Activated CD8-positive, alpha-beta memory T cell treated with anti-CD3 and anti-CD28 coated beads for 24 hours (primary cell): Measurements from ENCODE around the gene MS4A15.

Source experiments
- DNase-seq: peaks from one replicate; pipeline ENCODE4 v3.0.0-alpha.2; 2020

Gene MS4A15

DNA sequence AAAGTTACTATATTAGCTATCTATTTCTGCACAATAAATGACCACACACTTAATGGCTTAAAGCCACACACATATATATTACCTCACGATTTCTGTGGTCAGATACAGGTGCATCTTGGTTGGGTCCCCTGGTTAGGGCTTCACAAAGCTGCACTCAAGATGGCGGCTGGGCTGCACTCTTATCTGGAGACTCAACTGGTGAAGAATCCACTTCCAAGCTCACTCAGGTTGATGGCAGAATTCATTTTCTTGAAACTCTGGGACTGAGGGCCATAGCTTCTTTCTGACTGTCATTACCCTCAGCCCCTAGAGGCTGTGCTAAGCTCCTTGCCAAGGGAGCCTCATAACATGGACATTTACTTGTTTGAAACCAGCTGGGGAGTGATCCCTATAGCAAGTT, 23.4 kb downstream of the MS4A15 start:
- no peak for DNase-seq

DNA sequence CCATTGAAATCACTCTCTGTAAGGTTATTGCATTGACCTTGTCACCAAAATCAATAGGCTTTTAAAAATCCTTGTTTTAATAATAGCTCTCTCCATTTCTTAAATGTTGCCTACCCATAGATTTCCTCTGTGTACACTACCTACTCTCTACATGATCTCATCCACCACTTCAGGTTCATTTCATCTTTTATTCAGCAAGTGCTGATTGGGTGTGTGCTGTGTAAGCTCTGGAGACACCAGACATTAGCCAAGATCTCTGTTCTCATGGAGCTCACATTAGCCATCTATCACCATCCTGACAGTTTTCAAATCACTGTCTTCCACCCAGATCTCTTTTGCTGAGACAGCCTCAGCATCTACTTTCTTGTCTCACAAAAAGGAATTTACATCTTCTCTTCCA, 24.1 kb downstream of the MS4A15 start:
- no peak for DNase-seq

DNA sequence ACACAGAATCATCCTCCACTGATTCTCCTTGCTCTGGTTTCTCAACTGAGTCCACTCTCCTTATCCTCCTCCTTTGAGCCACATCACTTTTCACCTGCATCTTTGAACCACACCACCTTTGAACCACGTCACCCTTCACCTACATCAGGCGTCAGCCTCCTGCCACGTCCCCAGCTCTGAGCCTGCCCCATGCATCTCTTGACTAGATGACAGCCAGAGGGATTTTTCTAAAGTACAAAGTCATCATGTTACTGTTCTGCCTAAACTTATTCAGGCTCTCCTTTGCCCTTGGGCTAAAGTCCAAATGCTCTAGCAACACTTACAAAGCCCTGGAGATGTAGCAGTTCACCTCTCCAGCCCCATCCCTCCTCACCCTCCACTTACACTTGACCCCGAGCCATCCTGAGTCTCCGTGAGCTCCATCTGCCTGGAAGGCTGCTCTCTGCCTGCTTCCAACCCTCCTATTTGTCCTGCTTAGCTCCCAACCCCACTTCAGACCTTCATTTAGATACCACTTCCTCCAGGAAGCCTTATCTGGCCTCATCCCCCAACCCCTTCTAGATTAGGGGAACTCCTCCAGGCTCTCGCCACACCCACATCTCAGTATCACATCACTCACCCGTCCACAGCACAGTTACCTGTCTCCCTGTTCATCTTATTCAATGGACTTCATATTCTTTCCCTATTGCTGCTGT, 24.8 kb downstream of the MS4A15 start:
- DNase-seq, result no peak

DNA sequence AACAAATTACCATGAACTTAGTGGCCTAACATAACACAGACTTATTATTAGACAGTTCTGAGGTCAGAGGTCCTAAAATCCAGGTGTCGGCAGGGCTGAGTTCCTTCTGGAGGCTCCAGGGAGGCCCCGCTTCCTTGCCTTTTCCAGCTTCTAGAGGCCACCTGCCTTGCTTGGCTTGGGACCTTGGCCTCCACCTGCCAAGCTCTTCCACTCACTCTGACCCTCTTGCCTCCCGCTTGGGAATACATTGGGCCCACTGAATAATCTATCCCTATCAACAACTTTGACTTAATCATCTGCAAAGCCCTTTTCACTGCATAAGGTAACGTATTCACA, 25.3 kb downstream of the MS4A15 start:
- no peak for DNase-seq

DNA sequence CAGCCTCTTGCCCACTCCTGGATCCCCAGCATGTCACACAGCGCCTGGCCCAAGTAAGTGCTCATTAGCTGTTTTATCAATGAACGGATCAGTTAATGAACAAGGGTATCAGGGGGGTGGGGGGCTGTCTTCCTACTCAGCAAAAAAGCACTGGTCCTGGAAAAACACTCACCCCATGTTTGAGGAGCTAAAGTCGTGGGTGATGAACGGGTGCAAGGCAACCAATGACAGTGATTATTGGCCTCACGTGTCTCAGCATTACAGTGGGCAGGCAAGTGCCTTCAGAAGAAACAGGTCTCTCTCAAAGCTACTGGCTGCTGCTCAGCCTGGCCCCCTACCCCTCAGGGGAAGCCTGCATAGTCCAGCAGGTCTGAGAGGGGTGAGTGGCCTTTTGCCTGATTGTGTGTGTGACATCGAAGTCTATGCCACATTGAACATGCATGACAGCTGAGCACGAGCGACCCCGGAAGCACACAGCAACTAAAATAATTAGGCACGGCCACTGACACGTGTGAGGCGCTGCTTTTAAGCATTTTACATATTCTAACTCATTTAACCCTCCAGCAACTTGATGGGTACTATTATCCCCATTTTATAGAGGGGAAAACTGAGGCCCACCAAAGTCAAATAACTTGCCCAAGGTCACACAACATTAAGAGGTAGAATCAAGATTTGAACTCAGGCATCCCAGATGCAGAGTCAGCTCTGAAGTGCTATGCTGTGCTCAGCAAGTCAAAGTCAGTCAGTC, 25.9 kb downstream of the MS4A15 start:
- DNase-seq, result no peak

DNA sequence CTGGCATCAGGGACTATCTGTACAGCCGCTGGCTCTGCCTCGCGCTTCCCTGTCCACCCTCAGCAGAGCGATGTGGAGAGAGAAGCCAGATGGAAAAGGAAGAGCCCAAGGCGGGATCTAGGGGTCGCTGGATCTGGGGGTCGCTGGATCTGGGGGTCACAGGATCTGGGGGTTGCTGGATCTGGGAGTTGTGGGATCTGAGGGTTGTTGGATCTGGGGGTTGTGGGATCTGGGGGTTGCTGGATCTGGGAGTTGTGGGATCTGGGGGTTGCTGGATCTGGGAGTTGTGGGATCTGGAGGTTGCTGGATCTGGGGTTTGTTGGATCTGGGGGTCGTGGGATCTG, 26.4 kb downstream of the MS4A15 start:
- no peak for DNase-seq

DNA sequence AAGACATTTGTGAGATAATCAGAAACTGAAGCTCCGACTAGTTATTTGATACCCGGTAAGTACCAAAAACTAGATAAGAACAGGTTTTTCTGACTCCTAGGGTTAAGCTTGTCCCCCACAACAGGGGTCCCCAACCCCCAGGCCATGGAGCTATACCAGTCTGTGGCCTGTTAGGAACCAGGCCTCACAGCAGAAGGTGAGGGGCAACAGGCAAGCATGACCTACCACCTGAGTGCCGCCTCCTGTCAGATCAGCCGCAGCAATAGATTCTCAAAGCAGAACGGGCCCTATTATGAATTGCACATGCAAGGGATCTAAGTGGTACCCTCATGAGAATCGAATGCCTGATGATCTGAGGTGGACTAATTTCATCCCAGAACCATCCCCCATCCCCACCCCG, 27.2 kb downstream of the MS4A15 start:
- DNase-seq, result no peak

DNA sequence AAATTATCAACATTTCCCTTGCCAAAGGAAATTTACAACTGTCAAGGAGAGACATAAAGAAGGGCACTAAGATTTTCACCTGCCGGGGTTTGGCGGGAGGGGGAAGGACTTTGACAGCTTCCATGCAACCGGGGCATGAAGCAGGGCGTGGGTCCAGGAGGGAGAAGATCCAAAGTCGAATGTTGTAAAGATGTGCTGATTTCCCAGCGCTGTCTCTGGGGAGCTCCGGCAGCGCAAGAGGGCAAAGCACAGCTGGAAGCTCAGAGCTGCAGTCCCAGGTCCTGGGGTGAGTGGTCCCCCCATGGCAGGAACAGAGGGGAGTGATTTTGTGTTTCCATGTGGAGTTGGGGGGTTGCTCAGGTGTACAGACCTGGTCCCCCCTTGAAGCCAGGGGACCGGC, 28.5 kb downstream of the MS4A15 start, which contains the start of gene MS4A10:
Gene MS4A10, plus strand, starts transcription at position 198 of the 400 bp plus-strand sequence. CDS start 5,003 bp downstream, outside the sequence.
- DNase-seq, result no peak

DNA sequence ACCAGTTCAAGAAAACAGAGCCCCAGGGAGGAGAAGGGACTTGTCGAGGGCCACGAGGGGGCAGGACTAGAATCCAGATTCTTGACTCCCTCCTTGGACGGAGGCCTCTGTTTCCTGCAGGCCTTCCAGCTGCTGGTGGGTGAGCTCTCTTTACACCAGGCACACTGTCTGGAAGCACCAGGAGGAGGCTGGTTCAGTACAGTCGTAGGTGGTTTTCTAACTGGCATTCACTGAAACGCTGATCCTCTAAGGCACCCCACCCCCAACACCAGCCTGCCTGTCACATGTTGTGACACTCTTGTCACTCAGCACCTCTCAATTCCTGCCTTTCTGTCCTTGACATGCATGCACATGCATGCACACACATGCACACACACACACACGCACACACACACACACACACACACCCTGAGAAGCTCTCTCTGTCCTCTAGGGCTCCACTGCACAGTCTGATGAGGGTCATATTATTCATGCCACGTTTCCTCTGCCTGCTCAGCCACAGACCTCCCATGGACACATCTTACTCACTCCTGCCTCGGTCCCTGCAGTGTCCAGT, 29.2 kb downstream of the MS4A15 start:
- DNase-seq, result no peak

DNA sequence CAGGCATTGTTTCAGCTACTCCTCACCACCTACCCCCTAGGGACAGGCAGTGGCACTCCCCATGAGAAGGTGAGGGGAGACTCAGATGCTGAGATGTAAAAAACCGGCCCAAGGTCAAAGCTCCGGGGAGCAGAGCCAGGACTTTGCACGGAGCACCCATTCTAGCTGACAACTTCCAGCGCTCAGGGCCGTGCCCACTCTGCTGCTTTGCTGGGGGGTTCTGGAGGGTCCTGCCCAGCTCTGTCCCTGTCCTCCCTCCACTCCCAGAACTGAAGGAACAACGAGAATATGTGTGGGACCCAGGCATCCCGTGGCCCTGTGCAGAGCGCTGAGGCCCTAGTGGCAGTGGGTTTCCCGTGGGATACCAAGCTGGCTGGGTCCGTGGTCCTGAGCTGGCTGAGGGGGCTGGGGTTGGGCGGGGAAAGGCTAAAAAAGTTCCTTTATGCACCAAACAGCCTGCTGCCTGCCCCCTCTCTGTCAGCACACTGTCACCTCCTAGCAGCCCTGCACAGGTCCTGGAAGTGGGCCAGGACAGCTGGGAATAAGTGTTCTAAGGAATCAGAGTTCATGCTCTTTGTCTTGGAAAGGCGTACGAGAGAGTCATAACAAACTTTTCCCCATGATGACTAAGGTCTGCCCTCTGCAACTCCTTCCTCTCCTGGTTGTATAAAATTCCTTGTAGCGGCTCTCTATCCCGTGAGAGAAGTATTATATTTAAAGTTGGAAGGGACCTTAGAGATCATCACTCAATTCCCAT, 30.3 kb downstream of the MS4A15 start:
- no peak for DNase-seq

DNA sequence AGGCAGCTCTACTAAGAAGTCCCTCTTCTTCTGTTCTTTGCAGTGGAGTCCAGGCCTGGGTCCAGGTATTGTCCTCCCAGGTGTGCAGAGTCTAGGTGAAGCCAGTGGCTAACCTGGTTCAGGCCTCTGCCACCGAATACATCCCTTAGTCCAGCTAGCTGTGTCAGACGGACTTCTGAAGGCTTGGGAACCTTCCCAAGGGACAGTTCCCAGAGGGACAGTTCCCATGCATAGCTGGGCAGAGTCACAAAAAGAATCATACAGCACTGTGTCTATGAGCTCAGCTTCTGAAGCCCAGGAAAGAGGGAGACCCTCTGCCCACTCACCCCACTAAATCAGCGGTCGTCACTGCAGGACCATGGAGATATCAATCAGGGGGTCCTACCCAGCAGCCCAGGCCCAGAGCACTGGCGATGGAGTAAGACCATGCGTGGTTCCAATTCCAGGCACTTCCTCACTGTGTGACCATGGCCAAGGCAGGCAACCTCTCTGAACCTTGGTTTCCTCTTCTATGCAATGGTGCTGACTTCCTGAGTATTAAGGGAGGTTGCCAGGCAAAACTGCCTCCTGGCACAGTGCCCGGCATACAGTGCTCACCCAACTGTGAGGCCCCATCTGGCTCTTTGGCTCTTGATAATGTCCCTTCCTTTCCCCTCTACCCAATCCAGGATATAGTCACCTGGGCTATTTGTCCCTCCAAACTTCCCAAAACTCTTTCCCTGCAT, 31.9 kb downstream of the MS4A15 start:
- no peak for DNase-seq

DNA sequence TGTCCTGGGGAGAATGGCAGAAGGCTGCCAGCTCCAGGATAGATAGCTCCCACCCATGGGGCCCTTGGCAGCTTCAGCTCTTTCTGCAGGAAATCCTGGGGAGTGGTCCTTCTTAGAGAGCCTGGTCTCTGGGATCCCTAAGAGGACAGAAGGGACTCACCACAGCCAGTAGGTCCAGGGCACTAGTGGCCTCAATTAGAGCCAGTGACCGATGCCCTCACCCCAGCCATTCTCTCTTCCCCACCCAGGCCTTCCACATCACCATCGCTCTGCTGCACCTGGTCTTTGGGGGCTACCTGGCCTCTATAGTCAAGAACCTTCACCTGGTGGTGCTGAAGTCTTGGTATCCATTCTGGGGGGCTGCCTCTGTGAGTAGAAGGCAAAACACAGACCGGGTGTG, 34.1 kb downstream of the MS4A15 start:
- no peak for DNase-seq

DNA sequence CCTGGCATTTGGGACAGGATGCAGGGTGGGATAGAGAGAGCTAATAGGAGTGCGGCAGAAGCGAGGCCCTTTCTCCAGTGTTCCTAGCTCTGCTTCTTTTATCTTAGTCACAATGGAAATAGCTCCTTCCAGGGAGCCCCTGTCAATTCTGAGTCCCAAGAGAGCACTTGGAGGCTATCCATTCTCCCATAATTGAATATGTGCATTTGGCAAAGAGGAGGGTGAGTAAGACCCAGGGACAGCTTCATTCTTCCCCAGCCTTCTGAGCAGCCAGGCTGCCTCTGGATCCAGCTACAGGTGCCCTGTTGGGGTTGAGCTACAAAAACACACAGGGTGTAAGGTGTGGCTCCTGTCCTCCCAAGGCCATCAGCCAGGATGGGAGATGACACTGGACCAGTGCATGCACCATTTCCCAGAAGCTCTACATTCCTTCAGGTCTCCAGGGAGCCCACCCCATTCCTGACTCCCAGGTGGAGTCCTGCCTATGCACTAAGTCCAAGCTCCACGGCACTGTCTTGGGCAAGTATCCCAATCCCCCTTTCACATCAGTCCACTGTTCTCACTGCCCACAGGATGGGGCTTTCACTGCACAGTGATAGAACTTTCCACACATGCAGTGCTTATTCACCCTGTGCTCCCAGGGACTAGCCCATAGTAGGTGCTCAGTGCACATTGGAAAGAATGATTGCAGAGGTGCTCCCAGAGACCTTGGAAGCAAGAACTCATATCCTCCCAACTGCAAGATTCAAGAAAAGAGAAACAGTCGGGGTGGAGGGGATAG, 34.7 kb downstream of the MS4A15 start:
- DNase-seq, result no peak

DNA sequence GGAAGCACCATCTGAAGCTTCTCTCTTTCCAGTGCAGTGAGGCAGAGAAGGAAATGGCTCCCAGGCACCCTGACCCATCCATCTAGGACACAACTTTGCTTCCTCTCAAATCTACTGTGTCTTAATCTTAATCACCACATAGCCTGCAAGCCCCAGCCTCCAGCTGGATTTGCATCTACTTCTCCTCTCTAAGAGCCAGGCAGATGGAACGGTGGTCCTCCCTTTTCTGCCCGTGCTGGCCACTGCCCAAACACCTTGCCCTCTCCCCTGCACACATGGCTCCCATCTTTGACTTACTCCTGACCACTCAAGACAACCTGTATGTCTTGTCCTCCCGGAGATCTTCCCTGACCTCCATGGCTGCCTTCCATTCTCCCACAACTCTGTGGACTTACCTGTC, 35.9 kb downstream of the MS4A15 start:
- DNase-seq, result no peak

DNA sequence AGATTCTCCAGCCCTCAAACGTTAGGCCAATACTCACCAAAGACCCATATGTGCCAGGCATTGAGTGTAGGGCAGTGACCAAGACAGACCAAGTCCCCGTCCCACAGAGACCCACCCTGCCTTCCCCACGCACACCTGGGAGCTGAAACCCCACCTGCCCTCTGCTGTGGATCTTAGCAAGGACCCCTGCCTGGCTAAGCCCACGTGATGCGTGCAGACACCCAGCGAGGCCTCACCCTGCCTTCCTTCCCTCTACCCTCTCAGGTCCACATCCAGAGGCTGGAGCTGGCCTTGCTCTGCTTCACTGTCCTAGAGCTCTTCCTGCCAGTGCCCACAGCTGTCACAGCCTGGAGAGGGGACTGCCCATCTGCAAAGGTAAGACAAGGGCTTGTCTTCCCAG, 38.6 kb downstream of the MS4A15 start:
- no peak for DNase-seq

DNA sequence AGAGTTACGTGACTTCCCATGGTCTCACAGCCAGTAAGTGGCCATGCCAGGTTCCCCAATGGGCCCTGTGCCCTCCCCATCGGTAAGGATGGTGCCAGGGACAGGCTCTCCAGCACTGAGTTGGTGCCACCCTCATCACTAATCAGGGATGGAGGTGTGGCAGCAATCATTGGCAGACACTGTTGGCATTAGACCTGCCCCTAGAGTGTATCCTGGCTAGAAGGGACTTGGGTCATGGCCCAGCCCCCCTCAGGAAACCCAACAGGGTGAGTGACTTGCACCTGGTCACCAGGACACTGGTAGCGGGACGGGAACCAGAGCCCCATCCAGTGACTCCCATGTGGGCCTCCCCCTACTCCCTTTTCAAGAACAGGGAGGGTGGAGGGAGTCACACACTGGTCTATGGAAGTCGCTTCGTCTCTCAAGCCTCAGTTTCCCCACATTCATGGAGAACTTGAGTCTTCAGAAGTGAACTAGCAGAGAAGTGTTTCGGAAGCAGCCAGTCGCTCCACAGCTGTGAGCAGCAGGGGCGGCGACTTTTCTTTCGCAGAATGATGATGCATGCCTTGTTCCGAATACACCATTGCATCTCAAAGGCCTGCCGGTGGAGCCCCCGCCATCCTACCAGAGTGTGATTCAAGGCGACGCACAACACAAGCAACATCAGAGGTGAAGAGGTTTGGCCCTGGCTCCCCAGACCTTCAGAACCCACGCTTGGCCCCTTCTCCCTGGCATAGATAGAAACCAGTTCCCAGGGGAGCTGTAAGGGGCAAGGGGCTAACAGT, 41.4 kb downstream of the MS4A15 start:
- DNase-seq, result no peak

DNA sequence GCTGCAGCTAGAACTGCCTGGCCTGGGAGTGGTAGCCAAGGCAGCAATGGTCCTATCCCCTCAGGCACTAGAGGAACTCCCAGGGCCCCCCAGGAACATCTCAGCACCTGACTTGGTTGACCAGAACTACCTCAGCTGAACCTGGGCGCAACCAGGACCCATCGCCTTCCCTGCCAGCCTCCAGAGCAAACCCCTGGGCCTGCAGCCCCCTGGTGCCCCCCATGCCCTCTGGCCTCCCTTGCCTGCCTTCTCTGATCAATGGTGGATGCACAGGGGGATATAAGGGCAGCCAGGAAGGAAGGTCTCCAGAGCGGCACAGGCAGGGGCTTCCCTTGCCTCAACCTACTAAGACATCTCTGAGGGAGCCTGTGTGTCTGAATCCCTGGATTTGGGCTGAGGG, 42.0 kb downstream of the MS4A15 start:
- DNase-seq, result no peak

DNA sequence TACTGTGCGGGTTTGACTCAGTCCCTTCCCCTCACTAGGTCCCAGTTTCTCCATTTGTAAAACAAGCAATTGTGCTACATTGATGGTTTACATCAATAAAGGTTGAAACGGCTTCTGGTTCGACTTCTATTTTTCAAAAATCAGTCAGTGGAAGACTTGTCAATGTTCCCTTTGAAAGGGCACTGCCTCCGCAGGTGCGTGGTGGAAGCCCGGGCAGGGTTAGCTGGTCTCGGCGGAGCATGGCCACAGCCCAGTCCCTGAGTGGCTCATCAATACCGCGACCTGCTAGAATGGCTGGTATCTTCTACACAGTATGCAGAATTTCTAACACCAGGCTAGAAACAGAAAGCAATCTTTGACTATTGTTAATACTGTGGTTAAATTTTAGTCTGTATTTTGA, 44.5 kb downstream of the MS4A15 start:
- DNase-seq, result no peak

DNA sequence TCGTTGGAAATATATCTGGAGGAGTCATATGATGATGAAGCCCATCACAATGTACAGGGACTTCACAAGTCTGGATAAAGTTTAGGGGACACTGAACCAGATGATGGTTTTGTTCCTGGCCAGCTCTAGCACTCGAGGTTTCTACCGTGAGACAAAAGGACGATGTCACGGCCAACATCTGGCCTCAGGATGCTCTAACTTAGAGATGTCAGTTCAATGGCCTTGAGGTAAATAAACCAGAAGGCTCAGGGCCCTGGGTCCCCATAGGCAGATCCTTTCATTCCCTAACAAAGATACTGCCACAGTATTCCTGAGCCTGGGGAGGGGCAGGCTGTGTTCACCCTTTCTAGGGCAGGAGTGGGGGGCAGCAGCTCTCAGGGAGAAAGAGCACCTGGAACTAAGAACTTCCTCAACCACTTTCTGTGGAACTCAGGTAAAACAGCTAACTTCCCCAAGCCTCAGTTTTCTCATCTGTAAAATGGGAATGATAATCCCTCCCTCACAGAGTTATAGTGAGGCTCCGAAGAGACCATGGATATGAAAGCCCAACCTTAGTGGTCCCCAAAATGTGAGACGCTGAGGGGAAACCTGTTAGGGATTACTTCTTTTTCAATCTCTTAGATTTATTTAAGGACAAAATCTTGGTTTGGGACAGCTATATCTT, 46.7 kb downstream of the MS4A15 start:
- no peak for DNase-seq

DNA sequence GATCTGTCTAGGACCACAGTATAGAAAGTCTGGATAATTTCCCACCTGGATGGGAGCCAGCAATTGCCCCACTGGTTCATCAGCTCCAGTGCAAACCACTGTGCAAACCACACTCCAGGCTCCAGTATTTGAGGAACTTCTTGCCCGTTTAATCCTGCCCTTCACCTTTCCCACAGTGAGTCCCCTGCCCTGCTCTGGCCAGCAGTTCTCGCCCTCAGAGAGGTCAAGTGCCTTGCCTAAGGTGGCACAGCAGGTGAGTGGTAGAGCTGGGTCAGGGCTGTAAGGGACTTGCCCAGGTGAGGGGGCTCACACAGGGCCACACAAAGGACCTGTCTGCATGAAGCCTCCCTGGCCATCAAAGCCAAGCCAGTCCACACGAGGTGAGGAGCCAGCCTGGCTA, 52.6 kb downstream of the MS4A15 start:
- no peak for DNase-seq

DNA sequence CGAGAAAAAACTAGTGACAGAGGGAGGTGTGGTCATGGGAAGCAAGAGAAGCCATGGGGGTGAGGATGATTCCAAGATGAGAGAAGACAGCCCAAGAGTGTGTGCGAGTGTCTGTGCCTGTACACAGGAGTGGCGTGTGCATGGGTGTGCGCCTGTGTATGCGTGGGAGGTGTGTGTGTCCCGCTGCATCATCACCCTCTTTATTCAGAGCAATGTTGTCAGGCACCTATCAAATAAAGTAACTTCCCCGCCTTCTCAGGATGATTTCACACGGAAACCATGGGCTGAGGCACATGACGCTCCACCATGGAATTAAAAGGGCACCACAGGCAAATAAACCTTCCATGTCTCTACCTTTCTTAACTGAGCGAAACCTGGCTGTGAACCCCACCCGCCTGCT, 53.0 kb downstream of the MS4A15 start:
- no peak for DNase-seq
